K562 (cell line): ENCODE data around the gene BRSK1. TPM values are rescaled to one million over a fixed set of nuclear protein-coding genes. Genes with fewer than 3 reads are reported as not detected.

Experiments
- ATAC-seq: fragments of 200-7000 bp; cut with Tn5 transposase; 3 replicates; pipeline ENCODE4 v1.9.1; 2020; ENCODE audit warnings: moderate library complexity
- BruUV-seq: library from RNA; stranded (reverse); fragments of 400-500 nt; replicated peaks from 2 replicates; lab custom pipeline; 2021; lab: Mats Ljungman, UMichigan
- CTCF ChIA-PET: fragments of 300-600 bp; formaldehyde crosslinking; extraction: SDS; loops from one replicate; lab custom pipeline; 2021; ENCODE audit warnings: low intra/inter-chr PET ratio; lab: Yijun Ruan, JAX
- POLR2A ChIA-PET: fragments of 300-600, 350-650 bp; sonication (Branson Sonifier 250); formaldehyde crosslinking; extraction: SDS; loops from one replicate; lab custom pipeline; 2021; ENCODE audit warnings: antibody characterized with exemption, inconsistent platforms; lab: Yijun Ruan, JAX
- DNase-seq, 4 experiments: peaks; one replicate each; pipeline versions ENCODE4 v3.0.0 to v3.0.0-alpha.2; 2011 to 2018; ENCODE audit warnings: low spot score in 3 of 4, mixed read lengths in 3 of 4; ENCODE audit errors: extremely low read depth in 1 of 4
- FAIRE-seq: peaks from 2 replicates; lab custom pipeline; 2011; peaks lifted over from hg19 to GRCh38; lab: Jason Lieb, UNC
- H2AFZ ChIP-seq: 2 replicates; pipeline ENCODE4 v1.6.0; 2011; ENCODE audit warnings: low read depth, low read length, control low read depth, inconsistent platforms
- H3K27ac ChIP-seq: fragments of 200-600 bp; 3 replicates; pipeline ENCODE4 v1.8.0; 2011; ENCODE audit warnings: low read depth, mild to moderate bottlenecking, control low read depth, inconsistent platforms, low read length, moderate library complexity, mixed read lengths; ENCODE audit errors: extremely low read depth
- H3K27me3 ChIP-seq, 2 experiments: fragments of 300-600 bp in 1 of 2; 2 replicates in 1 of 2; 3 replicates in 1 of 2; pipeline versions ENCODE4 v1.6.0 to v1.8.0; 2011; ENCODE audit warnings: inconsistent platforms in 2 of 2, low read length in 2 of 2, mild to moderate bottlenecking in 1 of 2, mixed read lengths in 1 of 2, moderate library complexity in 1 of 2; ENCODE audit not compliant: control insufficient read depth in 2 of 2, insufficient read depth in 2 of 2
- H3K36me3 ChIP-seq: fragments of 300-600 bp; 3 replicates; pipeline ENCODE4 v1.8.0; 2011; ENCODE audit warnings: mild to moderate bottlenecking, low read length, inconsistent platforms; ENCODE audit not compliant: control insufficient read depth, insufficient read depth
- H3K4me1 ChIP-seq, 2 experiments: fragments of 200-600 bp in 1 of 2; replicated peaks in 1 of 2; 2 replicates in 1 of 2; 3 replicates in 1 of 2; pipeline versions ENCODE4 v1.5.1 to v1.8.0; 2011; ENCODE audit warnings: inconsistent platforms in 2 of 2, low read length in 2 of 2, mild to moderate bottlenecking in 1 of 2, mixed read lengths in 1 of 2, moderate library complexity in 1 of 2; ENCODE audit not compliant: control insufficient read depth in 2 of 2, insufficient read depth in 2 of 2
- H3K4me2 ChIP-seq: 2 replicates; pipeline ENCODE4 v1.6.1; 2011; ENCODE audit warnings: low read length, control low read depth, inconsistent platforms, mixed read lengths; ENCODE audit not compliant: insufficient read depth
- H3K4me3 ChIP-seq: fragments of 200-600 bp; sonication (generic), shearing (Covaris generic); 2 replicates; pipeline ENCODE4 v1.5.1; 2016; ENCODE audit warnings: control low read depth, inconsistent platforms
- H3K79me2 ChIP-seq: fragments of 200-600 bp; 3 replicates; pipeline ENCODE4 v1.8.0; 2011; ENCODE audit warnings: low read length, inconsistent platforms; ENCODE audit not compliant: control insufficient read depth, insufficient read depth
- H3K9ac ChIP-seq, 2 experiments: 2 replicates each; pipeline versions ENCODE4 v1.6.0 to v1.6.1; 2011; ENCODE audit warnings: low read depth in 2 of 2, low read length in 2 of 2, control low read depth in 1 of 2, inconsistent platforms in 1 of 2, mild to moderate bottlenecking in 1 of 2, mixed read lengths in 1 of 2; ENCODE audit not compliant: insufficient read depth in 1 of 2
- H3K9me1 ChIP-seq: one replicate; pipeline ENCODE4 v1.6.0; 2011; ENCODE audit warnings: inconsistent platforms, mild to moderate bottlenecking, low read length, moderate library complexity; ENCODE audit not compliant: control insufficient read depth, insufficient read depth
- H3K9me3 ChIP-seq: replicated peaks from 2 replicates; pipeline ENCODE4 v1.5.1; 2011; ENCODE audit warnings: low read depth, low read length, inconsistent platforms; ENCODE audit not compliant: control insufficient read depth, insufficient read depth
- H4K20me1 ChIP-seq: replicated peaks from 2 replicates; pipeline ENCODE4 v1.6.1; 2011; ENCODE audit warnings: low read length, inconsistent platforms, mixed read lengths; ENCODE audit not compliant: control insufficient read depth, insufficient read depth
- POLR2B ChIP-seq: fragments of 450-650 bp; IDR thresholded peaks from 2 replicates; pipeline ENCODE4 v1.6.1; 2018; ENCODE audit warnings: low read depth; ENCODE audit not compliant: partially characterized antibody
- PRDM10 ChIP-seq: fragments of 450-650 bp; IDR thresholded peaks from 2 replicates; pipeline ENCODE4 v1.6.1; 2018; ENCODE audit not compliant: partially characterized antibody
- WGBS: fragments of 100-300 bp; shearing (Covaris generic); methylation state at CpG from one replicate; pipeline ENCODE4 v1.1.6; 2016; ENCODE audit warnings: low coverage, mixed read lengths; ENCODE audit not compliant: insufficient coverage; ENCODE audit errors: missing lambda C conversion rate; 5-methylcytosine and 5-hydroxymethylcytosine counted together
- in situ Hi-C: fragments of 300-500 bp; cut with MboI; formaldehyde crosslinking; loops from 4 replicates; pipeline ENCODE4 v1.15.0; 2018; ENCODE audit warnings: inconsistent platforms, mixed read lengths
- intact Hi-C: fragments of 100-400 bp; cut with micrococcal nuclease; formaldehyde crosslinking; loops from 2 replicates; pipeline ENCODE4 v1.14.2; 2022
- polyA plus RNA-seq, 8 experiments: library from polyadenylated mRNA; depleted of rRNA in 4 of 8; stranded (reverse) in 5 of 8; unstranded in 3 of 8; fragments of >200 nt; fragmentation: Nextera tagmentation in 2 of 8; fragmentation: Illumina TruSeq in 1 of 8; extraction: Ambion mirVana in 2 of 8; extraction: Trizol in 1 of 8; gene quantifications; 2 replicates each; pipeline versions ENCODE4 v1.2.1 to v1.2.3, GENCODE V29; 2011 to 2014; ENCODE audit warnings: inconsistent platforms in 1 of 8, missing spikeins in 1 of 8
- total RNA-seq, 7 experiments: library from RNA; depleted of rRNA in 6 of 7; stranded (reverse); fragments of >200 nt in 6 of 7; fragmentation: Illumina TruSeq in 2 of 7; extraction: Trizol in 2 of 7; gene quantifications; 2 replicates each; pipeline versions ENCODE4 v1.2.1 to v1.2.3, GENCODE V29; 2011 to 2021; ENCODE audit warnings: low replicate concordance in 1 of 7

BRSK1 gene
- total and polyA plus RNA-seq, 9 of the 15 experiments (the other 6 are each of a cell fraction or from before 2014, with no cell fraction given) = 1.7 to 9.3 (median 3.8) TPM; not detected in 2

- no peak for FAIRE-seq
- Histone ChIP-seq H3K4me1 (peaks cover 9 to 47% of the 10 kb centered on the region in 2 experiments; a peak in 4 of 5 replicates), H2AFZ (no peak overlapping the region), H3K9me3 (no peaks in the 10 kb centered on the region; the same call in 1 of the 2 replicates), H3K79me2 (no peaks in the 10 kb centered on the region), H3K4me3 (no peak overlapping the region), H4K20me1 (no peaks in the 10 kb centered on the region), H3K4me2 (no peak overlapping the region), H3K9ac (0 out of 4 replicates have a peak overlapping the region, but pooled peaks of 1 of the 2 experiments have one; percentile 4), H3K36me3 (peaks cover 5% of the 10 kb centered on the region; the same call in 1 of the 3 replicates), H3K9me1 (no peaks in the 10 kb centered on the region), H3K27me3 (no peaks in the 10 kb centered on the region), H3K27ac (no peak overlapping the region)
- CTCF ChIA-PET = no interaction called here
- ATAC-seq = no peak
- TF ChIP-seq POLR2B = no peak
- peak; percentile 95 for TF ChIP-seq PRDM10
- in situ Hi-C loops (no loop called here), intact Hi-C loops (loop anchor here (5.0 kb wide), 2 partner anchors 34 to 84 kb away; partner anchors contain the start of genes KMT5C and RPL28)
- DNase-seq = no peak
- 82% methylated on average over 11 of the region's 11 CpGs for WGBS
- BruUV-seq = no TSS peak
- POLR2A ChIA-PET = interaction anchor here (0.5 to 2.6 kb wide), 4 partner anchors 10 to 344 kb away, joined by 3 to 12 read pairs (median 4); partner anchors contain the start of genes CCDC106 and UBE2S
Observed at GRCh38 chr19:55303477-55303876, 19.7 kb downstream of the BRSK1 start.
